BJ (cell line): ENCODE data around the gene LDLRAD4. TPM values are rescaled to one million over a fixed set of nuclear protein-coding genes. Genes with fewer than 3 reads are reported as not detected.

Source experiments
- CTCF ChIA-PET: fragments of 350-600 bp; formaldehyde crosslinking; extraction: SDS; loops from one replicate; lab custom pipeline; 2021; ENCODE audit warnings: antibody characterized with exemption, inconsistent platforms; lab: Yijun Ruan, JAX
- POLR2A ChIA-PET: fragments of 300-600 bp; sonication (Branson Sonifier 250); formaldehyde crosslinking; extraction: SDS; loops from one replicate; lab custom pipeline; 2021; ENCODE audit warnings: antibody characterized with exemption; lab: Charles Lee
- DNase-seq: peaks from one replicate; pipeline ENCODE4 v3.0.0-alpha.2; 2011; ENCODE audit warnings: low read depth
- H3K27me3 ChIP-seq: 2 replicates; pipeline ENCODE4 v1.6.0; 2011; ENCODE audit warnings: low read length; ENCODE audit not compliant: control insufficient read depth, insufficient read depth
- H3K36me3 ChIP-seq: 2 replicates; pipeline ENCODE4 v1.5.1; 2011; ENCODE audit warnings: low read length; ENCODE audit not compliant: control insufficient read depth, insufficient read depth
- H3K4me3 ChIP-seq: 2 replicates; pipeline ENCODE4 v1.5.1; 2011; ENCODE audit warnings: low read depth, mild to moderate bottlenecking, control low read depth, low read length
- polyA plus RNA-seq: library from polyadenylated mRNA; depleted of rRNA; stranded (reverse); fragments of >200 nt; gene quantifications from 2 replicates; pipeline ENCODE4 v1.2.3, GENCODE V29; 2011
- TF ChIP-seq, protein P1 (sequence below): IDR thresholded peaks from 2 replicates; pipeline ENCODE4 v1.5.1; 2011; ENCODE audit warnings: low read depth, mild to moderate bottlenecking, control low read depth, inconsistent platforms, low read length, moderate library complexity; ENCODE audit not compliant: insufficient read depth

LDLRAD4 gene
- polyA plus RNA-seq, 1 experiment = not detected

DNA sequence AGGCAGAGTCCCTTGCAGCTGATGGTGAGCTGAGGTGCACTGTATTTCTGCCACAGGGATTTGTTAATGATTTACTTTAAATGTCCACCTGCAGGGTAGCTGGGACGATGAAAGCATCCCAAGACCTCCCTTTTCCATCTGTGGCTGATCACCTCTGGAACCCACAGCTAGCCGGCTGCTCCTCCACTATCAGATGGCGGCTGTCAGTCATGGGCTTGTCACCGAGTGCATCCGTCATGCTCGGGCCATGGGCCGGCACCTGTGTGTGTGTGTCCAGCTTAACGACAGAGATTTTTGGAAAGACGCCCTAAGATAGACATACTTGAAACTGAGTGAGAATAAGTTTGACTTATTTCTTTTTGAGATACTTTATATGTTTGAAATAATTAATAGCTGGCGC is 272.6 kb downstream of the LDLRAD4 start:
- POLR2A ChIA-PET = no interaction called here
- DNase-seq = no peak
- Histone ChIP-seq H3K4me3 (no peak overlapping the region), H3K27me3 (no peaks in the 10 kb centered on the region; the same call in 1 of the 2 replicates), H3K36me3 (no peaks in the 10 kb centered on the region)
- CTCF ChIA-PET = interaction anchor here (1.3 kb wide), 2 partner anchors 9 to 11 kb away, joined by 3 read pairs; no protein-coding TSS in a partner anchor
- TF ChIP-seq, protein P1, sequence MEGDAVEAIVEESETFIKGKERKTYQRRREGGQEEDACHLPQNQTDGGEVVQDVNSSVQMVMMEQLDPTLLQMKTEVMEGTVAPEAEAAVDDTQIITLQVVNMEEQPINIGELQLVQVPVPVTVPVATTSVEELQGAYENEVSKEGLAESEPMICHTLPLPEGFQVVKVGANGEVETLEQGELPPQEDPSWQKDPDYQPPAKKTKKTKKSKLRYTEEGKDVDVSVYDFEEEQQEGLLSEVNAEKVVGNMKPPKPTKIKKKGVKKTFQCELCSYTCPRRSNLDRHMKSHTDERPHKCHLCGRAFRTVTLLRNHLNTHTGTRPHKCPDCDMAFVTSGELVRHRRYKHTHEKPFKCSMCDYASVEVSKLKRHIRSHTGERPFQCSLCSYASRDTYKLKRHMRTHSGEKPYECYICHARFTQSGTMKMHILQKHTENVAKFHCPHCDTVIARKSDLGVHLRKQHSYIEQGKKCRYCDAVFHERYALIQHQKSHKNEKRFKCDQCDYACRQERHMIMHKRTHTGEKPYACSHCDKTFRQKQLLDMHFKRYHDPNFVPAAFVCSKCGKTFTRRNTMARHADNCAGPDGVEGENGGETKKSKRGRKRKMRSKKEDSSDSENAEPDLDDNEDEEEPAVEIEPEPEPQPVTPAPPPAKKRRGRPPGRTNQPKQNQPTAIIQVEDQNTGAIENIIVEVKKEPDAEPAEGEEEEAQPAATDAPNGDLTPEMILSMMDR = no peak

DNA sequence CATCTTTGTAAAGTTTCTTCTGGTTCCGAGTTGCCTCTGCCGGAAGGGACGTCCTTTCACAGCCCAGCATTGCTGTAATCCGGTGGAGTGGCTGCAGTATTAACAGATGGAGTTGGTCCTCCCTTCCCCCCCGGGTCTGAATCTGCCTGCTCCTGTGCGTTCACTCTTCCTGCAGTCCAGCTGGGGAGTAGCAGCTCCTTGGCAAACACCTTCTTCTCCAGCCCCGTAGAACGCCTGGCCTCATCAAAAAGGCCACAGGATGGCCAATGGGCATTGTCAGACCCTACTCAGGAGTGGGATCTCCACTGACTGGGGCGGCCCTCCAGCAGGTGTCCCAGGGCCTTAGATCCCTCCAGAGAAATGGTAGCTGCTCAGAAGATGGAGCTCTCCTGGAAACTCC is 273.8 kb downstream of the LDLRAD4 start:
- CTCF ChIA-PET = interaction anchor here (1.3 kb wide), 1 partner anchor 8 kb away, joined by 3 read pairs; no protein-coding TSS in a partner anchor

DNA sequence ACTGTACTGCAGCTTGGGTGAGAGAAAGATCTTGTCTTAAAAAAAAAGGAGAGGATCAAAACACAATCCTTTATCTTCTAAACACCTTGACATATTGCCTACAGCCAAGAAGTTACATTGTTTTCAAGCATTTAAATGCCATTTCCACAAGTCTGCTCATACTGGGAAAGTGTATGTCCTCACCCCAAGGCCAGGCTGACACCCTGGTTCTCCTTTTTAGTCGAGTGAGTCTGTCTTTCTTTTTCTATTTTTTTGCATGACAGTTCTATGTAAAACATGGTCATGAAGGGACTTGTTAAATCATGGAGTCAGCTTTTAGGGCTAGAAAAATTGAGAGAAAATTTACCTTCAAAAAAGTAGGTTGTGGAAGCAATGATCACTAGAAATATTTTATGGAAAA is 274.5 kb downstream of the LDLRAD4 start:
- CTCF ChIA-PET = no interaction called here
- DNase-seq = no peak
- no peaks in the 10 kb centered on the region for H3K27me3 ChIP-seq
- TF ChIP-seq, protein P1 = no peak
- H3K4me3 ChIP-seq = no peak overlapping the region
- H3K36me3 ChIP-seq = no peaks in the 10 kb centered on the region
- POLR2A ChIA-PET = no interaction called here

More for the DNA sequence above, 273.8 kb downstream of the LDLRAD4 start:
- TF ChIP-seq, protein P1 = no peak
- Histone ChIP-seq H3K4me3 (no peak overlapping the region), H3K36me3 (no peaks in the 10 kb centered on the region), H3K27me3 (no peaks in the 10 kb centered on the region; the same call in 1 of the 2 replicates)
- POLR2A ChIA-PET = no interaction called here
- no peak for DNase-seq

DNA sequence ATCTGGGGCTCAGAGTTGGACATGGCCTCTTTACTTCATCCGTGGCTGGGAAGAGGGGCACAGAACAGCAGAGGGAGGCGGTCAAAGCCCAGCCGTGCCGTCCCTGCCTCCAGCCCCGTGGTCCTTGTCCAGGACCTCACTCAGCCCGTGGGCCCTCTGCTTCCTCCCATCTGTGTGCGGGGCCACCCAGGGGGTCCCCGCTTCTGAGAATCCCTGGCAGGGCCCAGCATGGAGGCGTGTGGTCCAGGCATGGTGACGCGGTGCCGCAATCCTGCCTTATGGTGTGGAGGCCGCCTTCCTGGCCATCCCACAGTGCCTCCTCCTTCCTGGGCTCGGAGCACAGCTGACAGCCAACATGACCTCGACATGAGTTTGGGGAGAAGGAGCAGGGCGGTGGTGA is 275.2 kb downstream of the LDLRAD4 start:
- H3K4me3 ChIP-seq = no peak overlapping the region
- H3K27me3 ChIP-seq = no peaks in the 10 kb centered on the region
- no peaks in the 10 kb centered on the region for H3K36me3 ChIP-seq
- DNase-seq = no peak
- CTCF ChIA-PET = no interaction called here
- POLR2A ChIA-PET = no interaction called here
- TF ChIP-seq, protein P1 = no peak

DNA sequence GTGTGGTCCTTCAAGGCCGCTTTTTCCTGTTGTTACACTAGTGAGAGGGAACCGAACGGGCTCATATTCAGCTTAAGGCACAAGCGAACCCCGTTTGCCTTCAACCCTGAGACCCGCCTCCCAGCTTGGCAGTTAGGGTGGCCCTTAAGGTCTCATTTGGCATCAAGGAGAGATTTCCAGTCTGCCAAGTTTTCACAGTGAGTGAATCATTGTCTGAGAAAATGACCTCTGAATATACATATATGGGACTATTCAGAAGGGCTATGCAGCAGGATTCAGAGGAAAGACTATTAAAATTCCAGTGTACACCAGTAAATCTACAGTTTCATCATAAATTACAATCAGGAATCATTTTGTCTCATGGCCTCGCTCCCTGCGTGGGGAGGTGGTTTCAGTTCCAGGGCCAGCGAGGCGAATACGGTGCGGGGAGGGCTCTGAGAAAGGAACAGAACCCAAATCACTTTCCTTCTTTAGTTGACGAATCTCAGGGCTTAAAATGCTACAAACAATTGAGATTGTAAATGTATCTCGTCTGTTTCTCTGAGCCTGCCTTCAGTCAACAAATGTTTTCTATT is 276.4 kb downstream of the LDLRAD4 start:
- CTCF ChIA-PET = no interaction called here
- TF ChIP-seq, protein P1 = no peak

More for the DNA sequence above, 276.4 kb downstream of the LDLRAD4 start:
- no peak for DNase-seq
- Histone ChIP-seq H3K36me3 (no peaks in the 10 kb centered on the region), H3K27me3 (no peaks in the 10 kb centered on the region), H3K4me3 (no peak overlapping the region)
- POLR2A ChIA-PET = no interaction called here
